Stimulated activated CD8-positive, alpha-beta memory T cell treated with anti-CD3 and anti-CD28 coated beads, Interleukin-12 subunit alpha, Interleukin-12 subunit beta, amount 100 ng/mL, for 4 hours (primary cell): Measurements from ENCODE around the gene GTF2IRD1.
"Not testable (repeated sequence)": the region's sequence is repeated elsewhere in the genome, so short reads cannot be mapped to it uniquely, and the experiment has no call there.

Experiments used
- DNase-seq: peaks from one replicate; pipeline ENCODE4 v3.0.0-alpha.2; 2020; ENCODE audit warnings: low read depth

Gene GTF2IRD1

DNA sequence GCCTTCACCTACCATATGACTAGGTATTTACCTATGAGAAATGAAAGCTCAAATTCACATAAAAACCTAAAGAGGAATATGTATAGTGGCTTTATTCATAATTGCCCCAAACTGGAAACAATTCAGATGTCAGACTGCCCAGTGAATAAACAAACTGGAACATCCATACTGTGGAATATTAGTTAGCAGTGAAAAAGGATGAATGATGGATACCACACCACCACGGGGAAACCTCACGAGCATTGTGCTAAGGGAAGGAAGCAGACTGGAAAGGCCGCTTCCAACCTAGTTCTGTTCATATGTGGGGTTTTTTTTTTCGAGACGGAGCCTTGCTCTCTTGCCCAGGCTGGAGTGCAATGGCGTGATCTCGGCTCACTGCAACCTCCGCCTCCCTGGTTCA lies 16.8 kb downstream of the GTF2IRD1 start:
- DNase-seq, result no peak

GRCh38 chr7:74473116-74473515 lies 19.4 kb downstream of the GTF2IRD1 start:
- DNase-seq, result no peak

- DNase-seq, result no peak
Measured at GRCh38 chr7:74474271-74474865, 20.7 kb downstream of the GTF2IRD1 start.

DNA sequence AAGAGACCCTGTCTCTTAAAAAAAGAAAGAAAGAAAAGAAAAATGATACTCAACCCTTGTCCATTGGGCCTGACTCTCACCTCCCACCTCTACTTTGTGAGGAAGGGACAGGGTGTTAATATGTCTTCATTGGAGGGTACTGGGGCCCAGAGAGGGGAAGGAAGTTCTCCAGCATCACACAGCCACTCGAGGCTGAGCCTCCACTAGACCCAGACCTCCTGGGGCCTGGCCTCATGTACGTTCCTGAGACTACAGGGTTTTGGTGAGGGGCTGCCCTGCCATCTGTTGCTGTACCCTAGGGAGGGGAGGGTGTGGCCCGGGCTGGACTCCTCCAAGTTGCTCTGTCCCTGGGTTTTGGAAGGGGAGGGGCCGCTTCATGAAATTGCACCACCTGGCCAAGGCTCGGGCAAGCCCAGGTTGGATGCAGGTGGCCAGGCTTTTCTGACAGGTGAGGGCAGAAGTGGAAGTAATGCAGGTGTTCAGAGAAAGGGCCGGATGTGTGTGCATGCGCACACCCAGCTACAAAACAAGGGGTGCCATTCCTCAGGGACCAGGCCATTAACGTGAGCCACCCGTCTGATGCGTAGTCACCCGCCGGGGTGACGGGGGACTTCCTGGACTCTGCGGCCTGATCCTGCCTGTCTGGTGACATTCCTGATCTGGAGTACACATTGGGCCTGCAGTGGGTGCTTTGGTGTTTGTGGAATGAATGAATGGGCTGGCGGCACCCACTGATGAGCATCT lies 21.7 kb downstream of the GTF2IRD1 start:
- DNase-seq, result no peak

DNA sequence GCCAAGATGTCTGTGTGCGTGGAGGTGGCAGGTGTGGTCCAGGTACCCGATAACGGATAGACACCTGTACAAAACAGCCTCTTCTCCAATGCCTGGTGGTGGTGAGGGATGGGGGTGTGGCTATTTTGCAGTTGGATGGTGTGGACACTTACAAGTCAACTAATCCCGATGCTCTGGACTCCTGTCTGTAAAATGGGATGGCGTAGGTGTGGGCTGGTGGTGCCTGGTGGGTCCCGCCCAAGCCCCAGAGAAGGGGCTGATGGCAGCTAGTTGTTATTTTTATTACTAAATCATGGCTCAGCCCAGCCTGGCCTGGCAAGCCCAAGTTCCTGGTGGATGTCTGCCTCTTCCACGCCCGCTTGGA lies 22.3 kb downstream of the GTF2IRD1 start:
- DNase-seq, result no peak

- DNase-seq, result no peak
Measured at GRCh38 chr7:74476626-74477025, 22.9 kb downstream of the GTF2IRD1 start.

DNA sequence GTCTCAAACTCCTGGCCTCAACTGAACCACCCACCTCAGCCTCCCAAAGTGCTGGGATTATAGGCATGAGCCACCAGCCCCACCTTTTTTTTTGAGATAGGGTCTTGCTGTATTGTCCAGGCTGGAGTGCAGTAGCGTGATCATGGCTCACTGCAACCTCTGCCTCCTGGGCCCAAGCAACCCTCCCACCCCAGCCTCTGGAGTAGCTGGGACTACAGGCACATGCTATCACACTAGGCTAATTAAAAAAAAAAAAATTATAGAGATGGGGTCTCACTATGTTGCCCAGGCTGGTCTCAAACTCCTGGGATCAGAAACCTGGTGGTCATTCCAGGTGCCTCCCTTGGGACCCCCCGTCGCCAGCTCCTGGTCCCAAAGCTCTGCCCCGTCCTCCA lies 25.0 kb downstream of the GTF2IRD1 start:
- DNase-seq, result no peak

DNA sequence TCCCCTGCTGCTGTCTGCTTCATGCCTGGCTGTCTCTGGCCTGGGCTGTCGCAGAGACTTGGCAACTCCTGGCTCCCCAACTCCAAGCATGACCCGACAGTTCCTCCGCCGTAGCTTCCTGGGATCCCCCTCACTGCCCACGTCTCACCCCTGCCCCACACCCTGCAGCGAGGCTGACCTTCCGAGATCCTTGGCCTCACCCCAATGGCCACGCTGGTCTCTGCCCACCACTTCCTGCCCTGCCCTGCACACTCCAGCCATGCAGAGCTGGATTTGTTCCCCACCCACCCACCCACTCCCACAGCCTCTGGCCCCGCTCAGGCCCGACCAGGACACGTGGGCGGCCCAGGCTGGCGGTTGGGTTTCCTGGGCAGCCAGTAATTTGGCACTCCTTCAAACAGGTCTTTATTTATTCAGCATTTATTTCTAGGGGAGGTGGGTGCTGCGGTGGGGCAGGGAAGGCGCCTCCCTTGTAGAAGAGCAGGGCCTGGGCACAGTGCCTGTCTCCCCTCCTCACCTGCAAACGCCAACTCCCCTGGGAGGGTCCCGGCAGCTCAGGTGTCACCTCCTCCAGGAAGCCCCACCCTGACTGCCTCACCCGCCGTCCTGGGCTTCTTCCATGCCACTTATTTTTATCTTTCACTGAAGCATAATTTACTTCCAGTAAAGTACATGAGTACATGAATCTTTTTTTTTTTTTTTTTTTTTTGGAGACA lies 25.5 kb downstream of the GTF2IRD1 start:
- DNase-seq, result no peak

DNA sequence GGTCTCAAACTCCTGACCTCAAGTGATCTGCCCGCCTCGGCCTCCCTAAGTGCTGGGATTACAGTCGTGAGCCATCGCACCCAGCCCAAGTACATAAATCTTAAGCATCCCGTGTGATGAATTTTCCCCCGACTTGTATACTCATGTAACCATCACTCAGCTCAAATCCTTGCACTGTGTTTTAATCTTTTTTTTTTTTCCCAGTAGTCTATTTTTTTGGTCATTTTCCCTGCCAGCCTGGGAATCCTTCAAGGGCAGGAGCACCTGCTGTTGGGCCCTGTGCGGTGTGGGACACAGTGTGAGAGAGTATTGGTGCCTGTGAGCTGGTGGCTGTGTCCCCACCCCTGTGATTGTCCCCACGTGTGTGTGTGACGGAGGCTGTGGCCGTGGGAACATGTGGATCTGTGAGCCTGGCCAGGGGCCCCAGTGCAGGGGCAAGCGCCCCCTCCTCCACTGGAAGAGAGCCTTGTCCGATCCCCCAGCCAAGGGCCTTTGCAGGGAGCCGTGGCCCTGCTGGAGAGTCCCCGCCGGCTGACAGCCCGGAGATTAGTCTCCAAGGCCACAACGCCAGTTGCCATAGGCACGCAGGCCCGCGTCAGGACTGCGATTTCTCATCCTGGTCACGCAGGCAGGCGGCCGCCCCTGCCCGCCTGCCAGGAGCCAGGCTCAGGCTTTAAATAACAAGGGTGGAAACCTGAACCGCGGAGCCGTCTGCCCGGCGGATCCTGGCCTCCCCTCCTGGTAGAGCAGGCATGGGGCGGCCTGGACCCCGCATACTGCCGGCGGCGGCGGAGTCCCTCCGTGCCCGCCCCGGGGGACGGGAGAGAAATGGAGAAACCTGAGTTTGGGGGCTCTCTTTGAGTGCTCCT lies 26.5 kb downstream of the GTF2IRD1 start:
- DNase-seq, result no peak

- DNase-seq, result no peak
Measured at GRCh38 chr7:74480861-74481417, 27.2 kb downstream of the GTF2IRD1 start.

GRCh38 chr7:74481458-74482196 lies 27.9 kb downstream of the GTF2IRD1 start:
- no peak for DNase-seq

GRCh38 chr7:74482197-74482467 lies 28.4 kb downstream of the GTF2IRD1 start:
- no peak for DNase-seq

DNA sequence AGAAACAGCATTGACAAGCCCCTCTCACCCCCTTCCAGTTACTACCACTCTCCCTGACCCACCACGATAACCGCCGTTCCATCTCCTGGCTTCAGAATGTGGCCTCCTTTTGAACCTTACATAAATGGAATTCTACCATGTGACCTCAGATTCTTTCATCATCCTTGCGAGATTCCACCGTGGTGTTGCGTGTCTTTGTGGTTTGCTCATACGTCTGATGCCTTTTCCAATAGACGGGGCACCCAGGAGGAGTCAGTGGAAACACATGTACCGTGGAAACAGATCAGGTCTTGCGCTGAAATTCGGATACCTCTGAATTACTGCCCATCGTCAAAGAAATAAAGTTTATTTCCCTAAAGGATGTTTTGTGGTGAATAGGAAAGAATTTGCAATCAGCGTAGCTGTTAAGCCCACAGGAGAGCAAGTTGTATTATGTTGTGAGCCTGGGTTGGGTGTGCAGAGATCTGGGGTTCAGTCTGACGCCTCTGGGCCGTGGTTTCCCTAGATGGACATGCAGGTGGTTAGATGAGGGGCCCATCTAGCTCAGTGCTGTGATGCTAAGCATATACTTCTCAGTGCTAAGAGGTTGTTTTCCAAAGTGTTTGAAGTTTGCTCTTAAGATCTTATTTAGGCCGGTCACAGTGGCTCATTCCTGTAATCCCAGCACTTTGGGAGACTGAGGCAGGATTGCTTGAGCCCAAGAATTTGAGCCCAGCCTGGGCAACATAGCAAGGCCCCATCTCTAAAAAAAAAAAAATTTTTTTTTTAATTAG lies 29.1 kb downstream of the GTF2IRD1 start:
- no peak for DNase-seq

DNA sequence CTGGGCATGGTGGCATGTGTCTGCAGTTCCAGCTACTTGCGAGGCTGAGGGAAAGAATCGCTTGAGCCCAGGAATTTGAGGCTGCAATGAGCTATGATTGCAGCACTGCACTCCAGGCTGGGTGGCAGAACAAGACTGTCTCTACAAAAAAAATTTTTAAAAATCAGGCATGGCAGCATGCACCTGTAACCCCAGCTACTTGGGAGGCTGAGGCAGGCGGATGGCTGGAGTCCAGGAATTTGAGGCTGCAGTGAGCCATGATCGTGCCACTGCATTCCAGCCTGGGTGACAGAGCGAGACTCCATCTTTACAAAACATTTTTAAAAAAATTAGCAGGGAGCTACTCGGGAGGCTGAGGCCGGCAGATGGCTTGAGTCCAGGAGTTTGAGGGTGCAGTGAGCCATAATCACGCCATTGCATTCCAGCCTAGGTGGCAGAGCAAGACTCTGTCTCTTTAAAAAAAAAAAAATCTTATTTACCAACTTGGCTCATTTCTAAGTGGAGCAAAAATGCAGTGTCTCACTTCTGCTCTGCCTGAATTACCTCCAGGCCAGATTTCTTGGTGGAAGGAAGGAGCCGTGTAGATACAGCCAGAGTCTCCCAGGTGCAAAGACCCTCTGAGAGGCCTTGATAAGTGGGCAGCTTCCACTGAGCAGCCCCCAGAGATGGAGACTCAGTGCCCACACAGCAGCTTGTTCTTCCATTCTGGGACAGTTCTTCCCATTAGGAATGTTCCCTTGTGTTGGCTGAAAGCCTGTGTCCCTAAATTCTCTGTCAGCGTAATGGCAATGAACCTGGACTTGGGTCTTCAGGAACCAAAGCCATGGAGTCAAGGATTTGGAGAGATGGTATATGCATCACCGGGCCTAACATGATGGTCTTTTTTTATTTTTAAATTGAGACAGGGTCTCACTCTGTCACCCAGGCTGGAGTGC lies 30.0 kb downstream of the GTF2IRD1 start:
- no peak for DNase-seq

- DNase-seq, result no peak
Measured at GRCh38 chr7:74485611-74486010, 31.9 kb downstream of the GTF2IRD1 start.

GRCh38 chr7:74488518-74489030 lies 34.9 kb downstream of the GTF2IRD1 start:
- DNase-seq, result not testable (repeated sequence)

- DNase-seq, result no peak
Measured at GRCh38 chr7:74489997-74490945, 36.6 kb downstream of the GTF2IRD1 start.

GRCh38 chr7:74491490-74491889 lies 37.8 kb downstream of the GTF2IRD1 start:
- not testable (repeated sequence) for DNase-seq
